ENCODE data around the gene ETF1. TPM values are rescaled to one million over a fixed set of nuclear protein-coding genes. Genes with fewer than 3 reads are reported as not detected.

The ETF1 gene
- total and polyA plus RNA-seq, 2 experiments from 2014 or later = 31.2 to 50.6 TPM

DNA sequence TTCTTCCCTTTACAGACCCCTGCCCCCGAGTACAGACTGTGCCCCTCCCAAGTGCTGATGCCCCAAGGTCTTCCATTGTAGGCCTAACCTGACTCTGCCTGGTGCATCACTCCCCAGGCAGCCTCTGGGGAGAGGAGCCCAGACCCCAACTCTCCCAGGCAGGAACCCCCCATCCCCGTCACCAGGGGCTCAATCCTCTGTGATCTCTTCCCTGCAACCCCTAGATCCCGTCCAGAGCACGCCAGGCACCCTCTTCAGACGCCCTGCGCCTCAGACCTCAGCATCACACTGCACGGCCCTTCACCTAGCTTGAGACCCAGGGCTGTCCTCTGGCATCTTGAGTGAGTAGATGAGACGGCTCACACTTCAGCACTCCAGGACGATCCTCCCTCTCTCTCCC is 84.2 kb downstream of the ETF1 start:
- TF ChIP-seq, protein P1, sequence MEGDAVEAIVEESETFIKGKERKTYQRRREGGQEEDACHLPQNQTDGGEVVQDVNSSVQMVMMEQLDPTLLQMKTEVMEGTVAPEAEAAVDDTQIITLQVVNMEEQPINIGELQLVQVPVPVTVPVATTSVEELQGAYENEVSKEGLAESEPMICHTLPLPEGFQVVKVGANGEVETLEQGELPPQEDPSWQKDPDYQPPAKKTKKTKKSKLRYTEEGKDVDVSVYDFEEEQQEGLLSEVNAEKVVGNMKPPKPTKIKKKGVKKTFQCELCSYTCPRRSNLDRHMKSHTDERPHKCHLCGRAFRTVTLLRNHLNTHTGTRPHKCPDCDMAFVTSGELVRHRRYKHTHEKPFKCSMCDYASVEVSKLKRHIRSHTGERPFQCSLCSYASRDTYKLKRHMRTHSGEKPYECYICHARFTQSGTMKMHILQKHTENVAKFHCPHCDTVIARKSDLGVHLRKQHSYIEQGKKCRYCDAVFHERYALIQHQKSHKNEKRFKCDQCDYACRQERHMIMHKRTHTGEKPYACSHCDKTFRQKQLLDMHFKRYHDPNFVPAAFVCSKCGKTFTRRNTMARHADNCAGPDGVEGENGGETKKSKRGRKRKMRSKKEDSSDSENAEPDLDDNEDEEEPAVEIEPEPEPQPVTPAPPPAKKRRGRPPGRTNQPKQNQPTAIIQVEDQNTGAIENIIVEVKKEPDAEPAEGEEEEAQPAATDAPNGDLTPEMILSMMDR (IDR thresholded peaks at IDR 0.05; ENCODE audit: low read depth, low read length) = no peak
- no peak overlapping the region for H3K27ac ChIP-seq
- no peak overlapping the region for H3K4me3 ChIP-seq
- H3K27me3 ChIP-seq = no peaks in the 10 kb centered on the region
- H3K9me3 ChIP-seq (ENCODE audit: low read depth) = no peaks in the 10 kb centered on the region
- no peak for DNase-seq (ENCODE audit: low read depth in 1 of 2, low spot score in 1 of 2)
- no peaks in the 10 kb centered on the region for H3K36me3 ChIP-seq
- peaks cover 52% of the 10 kb centered on the region for H3K4me1 ChIP-seq (ENCODE audit: low read depth)

DNA sequence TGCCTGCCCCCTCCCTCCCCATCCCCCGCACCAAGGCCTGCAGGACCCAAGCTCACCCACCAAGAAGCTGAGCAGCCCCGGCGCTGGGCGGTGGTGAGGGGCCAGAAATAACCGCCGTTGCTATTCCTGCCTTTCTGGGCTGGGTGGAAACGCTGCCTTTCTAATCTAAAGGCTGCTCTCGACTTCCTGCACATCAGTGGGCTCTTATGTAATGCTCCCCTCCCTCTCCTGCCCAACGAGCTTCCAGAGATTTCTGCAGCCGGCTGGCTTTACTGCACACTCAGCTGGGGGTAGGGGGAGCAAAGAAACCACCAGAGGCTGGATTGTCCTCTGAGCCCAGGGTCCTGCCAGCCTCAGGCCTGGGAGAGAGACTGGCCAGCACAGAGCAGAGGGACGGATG is 84.7 kb downstream of the ETF1 start:
- Histone ChIP-seq H3K36me3 (no peaks in the 10 kb centered on the region), H3K27me3 (no peaks in the 10 kb centered on the region), H3K27ac (peak overlapping the region; percentile 58), H3K9me3 (ENCODE audit: low read depth) (no peaks in the 10 kb centered on the region), H3K4me1 (ENCODE audit: low read depth) (peaks cover 49% of the 10 kb centered on the region), H3K4me3 (no peak overlapping the region)
- TF ChIP-seq, protein P1 (IDR thresholded peaks at IDR 0.05; ENCODE audit: low read depth, low read length) = no peak
- peak; percentile 58 to 69 for DNase-seq (ENCODE audit: low read depth in 1 of 2, low spot score in 1 of 2)

DNA sequence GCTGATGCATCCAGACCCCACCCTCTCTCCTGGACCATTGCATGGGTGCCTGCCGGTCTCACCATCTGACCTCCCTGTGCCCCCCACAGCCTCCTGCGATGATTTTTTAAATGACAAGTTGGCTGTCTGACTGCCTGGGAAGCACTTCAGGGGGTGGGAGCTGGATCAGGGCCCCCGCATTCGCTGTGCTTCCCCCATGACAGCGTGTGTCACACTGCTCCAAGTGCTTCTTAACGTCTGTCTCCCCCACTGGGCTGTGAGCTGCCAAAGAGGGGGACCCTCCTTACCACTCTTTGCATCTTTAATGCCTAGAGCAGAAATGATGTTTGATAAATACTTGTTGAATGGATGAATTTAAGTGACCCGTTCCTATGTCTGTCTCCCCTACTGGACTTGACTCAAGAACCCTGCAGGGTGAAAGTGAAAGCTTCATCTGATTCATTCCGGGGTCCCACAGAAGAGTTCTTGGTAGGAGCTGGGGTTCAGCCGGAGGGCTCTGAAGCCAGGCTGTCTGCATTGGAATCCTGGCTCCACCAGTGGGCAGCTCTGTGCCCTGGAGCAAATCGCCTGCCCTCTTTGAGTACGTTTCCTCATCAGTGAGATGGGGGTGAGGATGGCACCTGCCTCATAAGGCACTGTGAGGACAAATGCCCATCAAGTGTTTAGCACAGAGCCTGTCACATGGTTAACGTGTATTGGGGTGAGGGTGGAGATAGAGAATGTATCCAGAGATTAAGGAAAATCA is 85.3 kb downstream of the ETF1 start:
- DNase-seq (ENCODE audit: low read depth in 1 of 2, low spot score in 1 of 2) = no peak
- TF ChIP-seq, protein P1 (IDR thresholded peaks at IDR 0.05; ENCODE audit: low read depth, low read length) = peak; percentile 1
- Histone ChIP-seq H3K27me3 (no peaks in the 10 kb centered on the region), H3K4me3 (no peak overlapping the region), H3K4me1 (ENCODE audit: low read depth) (peaks cover 47% of the 10 kb centered on the region), H3K36me3 (no peaks in the 10 kb centered on the region), H3K9me3 (ENCODE audit: low read depth) (no peaks in the 10 kb centered on the region), H3K27ac (peak overlapping the region; percentile 58)

Other genes starting within 250 kb of the ETF1 start
- gene CDC25C, start 211.4 kb downstream of the ETF1 start, total RNA-seq = 2.7 and 16.2 TPM in 2 replicates
- 5.0 and 18.8 TPM in 2 replicates for gene CDC25C, start 211.4 kb downstream of the ETF1 start, polyA plus RNA-seq
- gene FAM53C, start 205.0 kb downstream of the ETF1 start, total RNA-seq = 31.1 and 45.4 TPM in 2 replicates
- gene FAM53C, start 205.0 kb downstream of the ETF1 start, polyA plus RNA-seq = 43.6 and 52.8 TPM in 2 replicates
- gene KDM3B, start 190.6 kb downstream of the ETF1 start, total RNA-seq = 69.4 and 99.2 TPM in 2 replicates
- 36.5 and 58.4 TPM in 2 replicates for gene KDM3B, start 190.6 kb downstream of the ETF1 start, polyA plus RNA-seq
- gene REEP2, start 104.2 kb downstream of the ETF1 start, total RNA-seq = 42.2 and 56.6 TPM in 2 replicates
- 46.7 and 53.5 TPM in 2 replicates for gene REEP2, start 104.2 kb downstream of the ETF1 start, polyA plus RNA-seq
- gene EGR1, start 77.8 kb downstream of the ETF1 start, total RNA-seq = 11.7 and 13.9 TPM in 2 replicates
- gene EGR1, start 77.8 kb downstream of the ETF1 start, polyA plus RNA-seq = 24.5 and 30.5 TPM in 2 replicates
- gene HSPA9, start 32.2 kb upstream of the ETF1 start, total RNA-seq = 292 and 298 TPM in 2 replicates
- gene HSPA9, start 32.2 kb upstream of the ETF1 start, polyA plus RNA-seq = 209 and 213 TPM in 2 replicates
- 260 and 304 TPM in 2 replicates for gene CTNNA1, start 210.2 kb upstream of the ETF1 start, total RNA-seq
- gene CTNNA1, start 210.2 kb upstream of the ETF1 start, polyA plus RNA-seq = 145 and 171 TPM in 2 replicates